IMR-90 (cell line): ENCODE data around the gene SLC39A8. TPM values are rescaled to one million over a fixed set of nuclear protein-coding genes. Genes with fewer than 3 reads are reported as not detected.

Experiments used
- ATAC-seq: fragments of 200-7000 bp; cut with Tn5 transposase; 2 replicates; pipeline ENCODE4 v1.9.1; 2020; ENCODE audit warnings: low read depth, mild to moderate bottlenecking, moderate library complexity
- BruUV-seq: library from RNA; stranded (reverse); fragments of 400-500 nt; replicated peaks from 2 replicates; lab custom pipeline; 2021; lab: Mats Ljungman, UMichigan
- CTCF ChIA-PET: fragments of 300-600 bp; formaldehyde crosslinking; extraction: SDS; loops from one replicate; lab custom pipeline; 2021; ENCODE audit warnings: antibody characterized with exemption; lab: Yijun Ruan, JAX
- POLR2A ChIA-PET: fragments of 300-600 bp; sonication (Branson Sonifier 250); formaldehyde crosslinking; loops from one replicate; lab custom pipeline; 2022; ENCODE audit warnings: antibody characterized with exemption; ENCODE audit not compliant: unreplicated experiment; lab: Charles Lee
- DNase-seq: peaks from one replicate; pipeline ENCODE4 v3.0.0; 2013
- H2AFZ ChIP-seq: replicated peaks from 2 replicates; pipeline ENCODE3; 2013; ENCODE audit warnings: low read length, mild to moderate bottlenecking; ENCODE audit not compliant: poor library complexity
- H2AK5ac ChIP-seq: 2 replicates; pipeline ENCODE4 v1.6.1; 2013; ENCODE audit warnings: low read depth, low read length, inconsistent platforms
- H2AK9ac ChIP-seq: replicated peaks from 2 replicates; pipeline ENCODE3; 2013; ENCODE audit warnings: mild to moderate bottlenecking, low read depth, low read length, moderate library complexity; ENCODE audit not compliant: poor library complexity
- H2BK120ac ChIP-seq: 2 replicates; pipeline ENCODE4 v1.6.1; 2013; ENCODE audit warnings: low read depth, low read length, inconsistent platforms
- H2BK15ac ChIP-seq: 3 replicates; pipeline ENCODE4 v1.6.1; 2013; ENCODE audit warnings: low read depth, low read length, inconsistent platforms
- H2BK20ac ChIP-seq: 2 replicates; pipeline ENCODE4 v1.6.1; 2013; ENCODE audit warnings: low read depth, mild to moderate bottlenecking, inconsistent platforms, low read length, moderate library complexity
- H2BK5ac ChIP-seq: 2 replicates; pipeline ENCODE4 v1.6.1; 2013; ENCODE audit warnings: mild to moderate bottlenecking, low read depth, low read length, inconsistent platforms; ENCODE audit not compliant: poor library complexity, severe bottlenecking
- H3K14ac ChIP-seq: replicated peaks from 2 replicates; pipeline ENCODE4 v1.6.1; 2013; ENCODE audit warnings: low read depth, low read length, inconsistent platforms
- H3K18ac ChIP-seq: 2 replicates; pipeline ENCODE4 v1.6.1; 2013; ENCODE audit warnings: low read depth, low read length, control low read depth
- H3K23ac ChIP-seq: 2 replicates; pipeline ENCODE4 v1.6.1; 2013; ENCODE audit warnings: low read depth, low read length, inconsistent platforms
- H3K27ac ChIP-seq: 2 replicates; pipeline ENCODE4 v1.5.1; 2013; ENCODE audit warnings: mild to moderate bottlenecking, control low read depth, low read length; ENCODE audit not compliant: insufficient read depth
- H3K27me3 ChIP-seq: 2 replicates; pipeline ENCODE4 v1.6.1; 2013; ENCODE audit warnings: low read length; ENCODE audit not compliant: control insufficient read depth, insufficient read depth
- H3K36me3 ChIP-seq: 2 replicates; pipeline ENCODE4 v1.6.1; 2013; ENCODE audit warnings: low read length, mixed read lengths; ENCODE audit not compliant: control insufficient read depth, insufficient read depth
- H3K4ac ChIP-seq: 2 replicates; pipeline ENCODE4 v1.6.1; 2013; ENCODE audit warnings: low read depth, low read length, inconsistent platforms
- H3K4me1 ChIP-seq: 2 replicates; pipeline ENCODE4 v1.6.1; 2013; ENCODE audit warnings: low read length, mixed read lengths; ENCODE audit not compliant: control insufficient read depth, insufficient read depth
- H3K4me2 ChIP-seq: 2 replicates; pipeline ENCODE4 v1.6.1; 2013; ENCODE audit warnings: low read depth, mild to moderate bottlenecking, control low read depth, low read length, moderate library complexity
- H3K4me3 ChIP-seq: 2 replicates; pipeline ENCODE4 v1.5.1; 2013; ENCODE audit warnings: low read depth, mild to moderate bottlenecking, control low read depth, low read length, moderate library complexity; ENCODE audit not compliant: insufficient read depth
- H3K56ac ChIP-seq: 2 replicates; pipeline ENCODE4 v1.6.1; 2013; ENCODE audit warnings: low read length, inconsistent platforms; ENCODE audit not compliant: insufficient read depth; ENCODE audit errors: extremely low read depth
- H3K79me1 ChIP-seq, 2 experiments: 2 replicates each; pipeline ENCODE4 v1.6.1; 2013; ENCODE audit warnings: low read length in 2 of 2, inconsistent platforms in 1 of 2, low read depth in 1 of 2
- H3K9ac ChIP-seq: 2 replicates; pipeline ENCODE4 v1.6.1; 2013; ENCODE audit warnings: low read depth, low read length, control low read depth
- H3K9me1 ChIP-seq: 2 replicates; pipeline ENCODE4 v1.6.1; 2013; ENCODE audit warnings: low read length, inconsistent platforms; ENCODE audit not compliant: insufficient read depth
- H3K9me3 ChIP-seq: 2 replicates; pipeline ENCODE4 v1.6.1; 2013; ENCODE audit warnings: low read length; ENCODE audit not compliant: control insufficient read depth, insufficient read depth
- H4K20me1 ChIP-seq: 2 replicates; pipeline ENCODE4 v1.6.1; 2013; ENCODE audit warnings: low read length, inconsistent platforms; ENCODE audit not compliant: insufficient read depth
- H4K5ac ChIP-seq: 2 replicates; pipeline ENCODE4 v1.6.1; 2013; ENCODE audit warnings: mild to moderate bottlenecking, low read depth, low read length, control low read depth
- H4K8ac ChIP-seq, 2 experiments: 2 replicates each; pipeline ENCODE4 v1.6.1; 2013; ENCODE audit warnings: low read depth in 2 of 2, low read length in 2 of 2, control low read depth in 1 of 2, inconsistent platforms in 1 of 2
- H4K91ac ChIP-seq: 2 replicates; pipeline ENCODE4 v1.6.1; 2013; ENCODE audit warnings: low read depth, low read length, inconsistent platforms; ENCODE audit not compliant: insufficient read depth
- BHLHE40 ChIP-seq: fragments of 150-350 bp; IDR thresholded peaks from 2 replicates; pipeline ENCODE4 v1.6.1; 2016; ENCODE audit warnings: mild to moderate bottlenecking, low read depth, low read length
- CHD1 ChIP-seq: IDR thresholded peaks from 2 replicates; pipeline ENCODE4 v1.6.1; 2012; ENCODE audit warnings: low read depth, low read length, improper control_type of control experiment
- CTCF ChIP-seq: conservative IDR thresholded peaks from 2 replicates; pipeline ENCODE4 v1.5.1; 2012; ENCODE audit warnings: mild to moderate bottlenecking, low read depth, low read length, improper control_type of control experiment
- ELK1 ChIP-seq: fragments of 150-350 bp; IDR thresholded peaks from 2 replicates; pipeline ENCODE4 v1.6.1; 2016; ENCODE audit warnings: low read depth, mild to moderate bottlenecking, low read length, moderate library complexity, borderline replicate concordance
- MAZ ChIP-seq: IDR thresholded peaks from 2 replicates; pipeline ENCODE4 v1.6.1; 2012; ENCODE audit warnings: low read depth, mild to moderate bottlenecking, low read length, improper control_type of control experiment, moderate library complexity, borderline replicate concordance
- NFE2L2 ChIP-seq: fragments of 150-350 bp; IDR thresholded peaks from 2 replicates; pipeline ENCODE4 v1.6.1; 2016; ENCODE audit warnings: low read depth, mild to moderate bottlenecking, low read length
- RAD21 ChIP-seq: IDR thresholded peaks from 2 replicates; pipeline ENCODE4 v1.6.1; 2012; ENCODE audit warnings: low read length, improper control_type of control experiment
- WGBS, 2 experiments: methylation state at CpG; one replicate each; pipeline versions ENCODE4 v1.1.5 to v1.1.7; 2013; ENCODE audit warnings: missing lambda C conversion rate in 2 of 2; ENCODE audit not compliant: insufficient read length in 1 of 2; ENCODE audit errors: extremely low coverage in 2 of 2; 5-methylcytosine and 5-hydroxymethylcytosine counted together
- dilution Hi-C: fragments of 300-500 bp; cut with HindIII; formaldehyde crosslinking; loops from one replicate; pipeline ENCODE4 v1.14.3; 2018; ENCODE audit warnings: low sequenced_read_pairs; ENCODE audit not compliant: unreplicated experiment
- in situ Hi-C: fragments of 300-500 bp; cut with MboI; formaldehyde crosslinking; loops from 3 replicates; pipeline ENCODE4 v1.14.3; 2019; ENCODE audit warnings: low sequenced_read_pairs, inconsistent platforms, mixed read lengths
- intact Hi-C: fragments of 100-400 bp; cut with micrococcal nuclease; formaldehyde crosslinking; loops from 2 replicates; pipeline ENCODE4 v1.10.0; 2022
- polyA plus RNA-seq, 3 experiments: library from polyadenylated mRNA; depleted of rRNA; stranded (reverse); fragments of >200 nt; gene quantifications; 2 replicates each; pipeline ENCODE4 v1.2.3, GENCODE V29; 2012; ENCODE audit warnings: low replicate concordance in 1 of 3
- total RNA-seq: library from RNA; depleted of rRNA; stranded (reverse); fragments of >200 nt; gene quantifications from 2 replicates; pipeline ENCODE4 v1.2.3, GENCODE V29; 2012

SLC39A8 gene
- total and polyA plus RNA-seq, 2 of the 4 experiments (the other 2 are of a cell fraction) = 0.05 to 0.18 TPM

GRCh38 chr4:102216666-102217065, 128.6 kb downstream of the SLC39A8 start:
- no peak overlapping the region for H3K56ac ChIP-seq
- H3K4me1 ChIP-seq = no peaks in the 10 kb centered on the region
- H3K79me1 ChIP-seq = no peaks in the 10 kb centered on the region
- no peak overlapping the region for H2AK5ac ChIP-seq
- H2AK9ac ChIP-seq = no peak overlapping the region
- no peak overlapping the region for H4K91ac ChIP-seq
- intact Hi-C loops (no loop called here), in situ Hi-C loops (no loop called here), dilution Hi-C loops (no loop called here)
- H2BK5ac ChIP-seq = no peak overlapping the region
- H3K36me3 ChIP-seq = no peaks in the 10 kb centered on the region
- no peak overlapping the region for H2AFZ ChIP-seq
- POLR2A ChIA-PET = no interaction called here
- DNase-seq (no peak), ATAC-seq (no peak)
- H3K27ac ChIP-seq = no peak overlapping the region
- no peak overlapping the region for H3K9ac ChIP-seq
- H3K4me2 ChIP-seq = no peak overlapping the region
- no peak overlapping the region for H3K4ac ChIP-seq
- H3K27me3 ChIP-seq = no peaks in the 10 kb centered on the region
- no peak overlapping the region for H3K14ac ChIP-seq
- no peak overlapping the region for H4K8ac ChIP-seq
- BruUV-seq = no TSS peak
- no peak overlapping the region for H3K23ac ChIP-seq
- CTCF ChIA-PET = no interaction called here
- no peak overlapping the region for H2BK20ac ChIP-seq
- TF ChIP-seq CHD1 = no peak
- TF ChIP-seq CTCF = no peak
- no peak for TF ChIP-seq NFE2L2
- no peak for TF ChIP-seq MAZ
- TF ChIP-seq ELK1 = no peak
- TF ChIP-seq RAD21 = no peak
- TF ChIP-seq BHLHE40 = no peak
- WGBS, 2 experiments = no CpG with 5 or more reads among the region's 3 CpGs
- H2BK120ac ChIP-seq = no peak overlapping the region
- H2BK15ac ChIP-seq = no peak overlapping the region
- no peaks in the 10 kb centered on the region for H3K9me3 ChIP-seq
- H3K9me1 ChIP-seq = no peaks in the 10 kb centered on the region
- no peak overlapping the region for H4K5ac ChIP-seq
- no peak overlapping the region for H3K4me3 ChIP-seq
- H4K20me1 ChIP-seq = no peaks in the 10 kb centered on the region
- no peak overlapping the region for H3K18ac ChIP-seq
